HEK293 (cell line): ENCODE measurements around the gene CDK16.

Source experiments
- ZNF658 ChIP-seq: fragments of 450-650 bp; formaldehyde crosslinking; IDR thresholded peaks from 2 replicates; pipeline ENCODE4; 2016; ENCODE audit warnings: missing biosample characterization, missing genetic modification characterization
- ZNF670 ChIP-seq: fragments of 450-650 bp; formaldehyde crosslinking; IDR thresholded peaks from 2 replicates; pipeline ENCODE4 v1.5.1; 2016; ENCODE audit warnings: missing biosample characterization, missing genetic modification characterization, low read depth

GRCh38 chrX:47231167-47231566, 12.7 kb downstream of the CDK16 start:
- TF ChIP-seq ZNF670 (tag by site-specific recombination) = no peak
- TF ChIP-seq ZNF658 (tag by site-specific recombination) = no peak
